ENCODE data around the gene THADA. TPM values are rescaled to one million over a fixed set of nuclear protein-coding genes. Genes with fewer than 3 reads are reported as not detected.
A peak's percentile ranks its signal among the peaks of the same experiment; 100 is the strongest.

THADA gene
- total and polyA plus RNA-seq, 5 donors from 2014 or later: 19.1 to 52.9 (median 20.2) TPM

- Histone ChIP-seq H3K4me1 (ENCODE audit: control insufficient read depth, insufficient read depth, low read length, poor library complexity, severe bottlenecking) (peaks cover 30% of the 10 kb centered on the region), H3K4me3 (ENCODE audit: low read depth, low read length) (no peak overlapping the region), H3K9me3 (ENCODE audit: control insufficient read depth in 2 of 2, low read length in 2 of 2) (no peaks in the 10 kb centered on the region), H3K27me3 (ENCODE audit: control insufficient read depth, insufficient read depth, low read length) (no peaks in the 10 kb centered on the region), H3K36me3 (ENCODE audit: control insufficient read depth, insufficient read depth, low read length) (peaks cover 6% of the 10 kb centered on the region), H3K27ac (ENCODE audit: insufficient read depth, low read length, poor library complexity, severe bottlenecking) (no peak overlapping the region)
- Mint-ChIP-seq H3K36me3 (peaks cover 44% of the 10 kb centered on the region), H3K4me1 (peaks cover 19 to 35% (median 23%) of the 10 kb centered on the region in 4 donors), H3K9me3 (peaks cover 0 to under 1% (median 0%) of the 10 kb centered on the region in 7 donors), H3K27ac (no peak overlapping the region), H3K4me3 (no peak overlapping the region), H3K27me3 (no peaks in the 10 kb centered on the region)
- DNase-seq (no peak), ATAC-seq (ENCODE audit: low read depth in 2 of 2) (no peak)
Observed at GRCh38 chr2:43429369-43429768, 166.5 kb downstream of the THADA start.

- H3K27me3 Mint-ChIP-seq: no peaks in the 10 kb centered on the region
- Histone ChIP-seq H3K36me3 (ENCODE audit: control insufficient read depth, insufficient read depth, low read length) (peaks cover 7% of the 10 kb centered on the region), H3K9me3 (ENCODE audit: control insufficient read depth in 2 of 2, low read length in 2 of 2) (no peaks in the 10 kb centered on the region), H3K4me3 (ENCODE audit: low read depth, low read length) (peak overlapping the region; percentile 49), H3K27ac (ENCODE audit: insufficient read depth, low read length, poor library complexity, severe bottlenecking) (peak overlapping the region; percentile 52), H3K27me3 (ENCODE audit: control insufficient read depth, insufficient read depth, low read length) (no peaks in the 10 kb centered on the region), H3K4me1 (ENCODE audit: control insufficient read depth, insufficient read depth, low read length, poor library complexity, severe bottlenecking) (peaks cover 32% of the 10 kb centered on the region)
- ATAC-seq (ENCODE audit: low read depth in 2 of 2): no peak
- peaks cover 14 to 39% (median 29%) of the 10 kb centered on the region in 4 donors for H3K4me1 Mint-ChIP-seq
- H3K27ac Mint-ChIP-seq: peak overlapping the region; percentile 56 to 92 (median 79)
- peaks cover 47% of the 10 kb centered on the region for H3K36me3 Mint-ChIP-seq
- DNase-seq: no peak
- H3K9me3 Mint-ChIP-seq: peaks cover 0 to 1% (median 0%) of the 10 kb centered on the region in 7 donors
- peak overlapping the region in 2 of 4 donors; percentile 30 to 31 for H3K4me3 Mint-ChIP-seq
Observed at GRCh38 chr2:43427032-43427424, 168.8 kb downstream of the THADA start.

- Histone ChIP-seq H3K36me3 (ENCODE audit: control insufficient read depth, insufficient read depth, low read length) (peaks cover 9% of the 10 kb centered on the region), H3K27ac (ENCODE audit: insufficient read depth, low read length, poor library complexity, severe bottlenecking) (peak overlapping the region; percentile 52), H3K9me3 (ENCODE audit: control insufficient read depth in 2 of 2, low read length in 2 of 2) (no peaks in the 10 kb centered on the region), H3K4me1 (ENCODE audit: control insufficient read depth, insufficient read depth, low read length, poor library complexity, severe bottlenecking) (peaks cover 32% of the 10 kb centered on the region), H3K4me3 (ENCODE audit: low read depth, low read length) (peak overlapping the region; percentile 49), H3K27me3 (ENCODE audit: control insufficient read depth, insufficient read depth, low read length) (no peaks in the 10 kb centered on the region)
- DNase-seq: peak; percentile 15 to 90 (median 52)
- no peaks in the 10 kb centered on the region for H3K27me3 Mint-ChIP-seq
- H3K4me1 Mint-ChIP-seq: peaks cover 14 to 39% (median 30%) of the 10 kb centered on the region in 4 donors
- peaks cover 47% of the 10 kb centered on the region for H3K36me3 Mint-ChIP-seq
- peak overlapping the region; percentile 56 to 92 (median 79) for H3K27ac Mint-ChIP-seq
- peak overlapping the region; percentile 9 to 56 (median 28) for H3K4me3 Mint-ChIP-seq
- peak; percentile 93 to 96 for ATAC-seq (ENCODE audit: low read depth in 2 of 2)
- H3K9me3 Mint-ChIP-seq: peaks cover 0 to 1% (median 0%) of the 10 kb centered on the region in 7 donors
Observed at GRCh38 chr2:43426305-43427031, 169.4 kb downstream of the THADA start.

- no peaks in the 10 kb centered on the region for H3K27me3 Mint-ChIP-seq
- peak overlapping the region; percentile 52 for H3K27ac ChIP-seq (ENCODE audit: insufficient read depth, low read length, poor library complexity, severe bottlenecking)
Observed at GRCh38 chr2:43425659-43426058, 170.2 kb downstream of the THADA start.

GRCh38 chr2:43424262-43425207, 171.3 kb downstream of the THADA start:
- no peak for DNase-seq
- H3K4me3 ChIP-seq (ENCODE audit: low read depth, low read length): no peak overlapping the region
- H3K27ac ChIP-seq (ENCODE audit: insufficient read depth, low read length, poor library complexity, severe bottlenecking): no peak overlapping the region
- H3K4me1 ChIP-seq (ENCODE audit: control insufficient read depth, insufficient read depth, low read length, poor library complexity, severe bottlenecking): peaks cover 32% of the 10 kb centered on the region
- Mint-ChIP-seq H3K27me3 (no peaks in the 10 kb centered on the region), H3K36me3 (peaks cover 50% of the 10 kb centered on the region), H3K4me1 (peaks cover 10 to 36% (median 30%) of the 10 kb centered on the region in 4 donors), H3K27ac (peak overlapping the region in 2 of 3 donors; percentile 42 to 87), H3K4me3 (peak overlapping the region in 2 of 4 donors; percentile 18 to 76), H3K9me3 (peaks cover 0 to 1% (median 0%) of the 10 kb centered on the region in 7 donors)
- H3K27me3 ChIP-seq (ENCODE audit: control insufficient read depth, insufficient read depth, low read length): no peaks in the 10 kb centered on the region
- peaks cover 3% of the 10 kb centered on the region for H3K36me3 ChIP-seq (ENCODE audit: control insufficient read depth, insufficient read depth, low read length)
- no peak for ATAC-seq (ENCODE audit: low read depth in 2 of 2)
- H3K9me3 ChIP-seq (ENCODE audit: control insufficient read depth in 2 of 2, low read length in 2 of 2): no peaks in the 10 kb centered on the region

More at GRCh38 chr2:43425659-43426058, 170.2 kb downstream of the THADA start:
- H3K4me3 Mint-ChIP-seq: no peak overlapping the region
- Histone ChIP-seq H3K36me3 (ENCODE audit: control insufficient read depth, insufficient read depth, low read length) (peaks cover 6% of the 10 kb centered on the region), H3K4me3 (ENCODE audit: low read depth, low read length) (peak overlapping the region; percentile 49), H3K4me1 (ENCODE audit: control insufficient read depth, insufficient read depth, low read length, poor library complexity, severe bottlenecking) (peaks cover 32% of the 10 kb centered on the region), H3K9me3 (ENCODE audit: control insufficient read depth in 2 of 2, low read length in 2 of 2) (no peaks in the 10 kb centered on the region), H3K27me3 (ENCODE audit: control insufficient read depth, insufficient read depth, low read length) (no peaks in the 10 kb centered on the region)
- H3K27ac Mint-ChIP-seq: no peak overlapping the region
- peaks cover 10 to 36% (median 30%) of the 10 kb centered on the region in 4 donors for H3K4me1 Mint-ChIP-seq
- peaks cover 0 to 1% (median 0%) of the 10 kb centered on the region in 7 donors for H3K9me3 Mint-ChIP-seq
- peak in 1 of 3 donors; percentile 20 for DNase-seq
- no peak for ATAC-seq (ENCODE audit: low read depth in 2 of 2)
- H3K36me3 Mint-ChIP-seq: peaks cover 45% of the 10 kb centered on the region

- Mint-ChIP-seq H3K9me3 (peaks cover 0 to 1% (median 0%) of the 10 kb centered on the region in 7 donors), H3K36me3 (peaks cover 54% of the 10 kb centered on the region), H3K27ac (no peak overlapping the region), H3K4me3 (no peak overlapping the region), H3K27me3 (no peaks in the 10 kb centered on the region), H3K4me1 (peaks cover 10 to 36% (median 30%) of the 10 kb centered on the region in 4 donors)
- Histone ChIP-seq H3K36me3 (ENCODE audit: control insufficient read depth, insufficient read depth, low read length) (peaks cover 3% of the 10 kb centered on the region), H3K27me3 (ENCODE audit: control insufficient read depth, insufficient read depth, low read length) (no peaks in the 10 kb centered on the region), H3K4me1 (ENCODE audit: control insufficient read depth, insufficient read depth, low read length, poor library complexity, severe bottlenecking) (peaks cover 32% of the 10 kb centered on the region), H3K27ac (ENCODE audit: insufficient read depth, low read length, poor library complexity, severe bottlenecking) (no peak overlapping the region), H3K4me3 (ENCODE audit: low read depth, low read length) (no peak overlapping the region), H3K9me3 (ENCODE audit: control insufficient read depth in 2 of 2, low read length in 2 of 2) (no peaks in the 10 kb centered on the region)
- DNase-seq: no peak
- no peak for ATAC-seq (ENCODE audit: low read depth in 2 of 2)
Observed at GRCh38 chr2:43423941-43424261, 171.9 kb downstream of the THADA start.

- no peak for ATAC-seq (ENCODE audit: low read depth in 2 of 2)
- no peaks in the 10 kb centered on the region for H3K9me3 ChIP-seq (ENCODE audit: control insufficient read depth in 2 of 2, low read length in 2 of 2)
- H3K4me1 ChIP-seq (ENCODE audit: control insufficient read depth, insufficient read depth, low read length, poor library complexity, severe bottlenecking): peaks cover 20% of the 10 kb centered on the region
- H3K27me3 ChIP-seq (ENCODE audit: control insufficient read depth, insufficient read depth, low read length): no peaks in the 10 kb centered on the region
- no peak overlapping the region for H3K4me3 Mint-ChIP-seq
- no peak for DNase-seq
- peaks cover 5% of the 10 kb centered on the region for H3K36me3 ChIP-seq (ENCODE audit: control insufficient read depth, insufficient read depth, low read length)
- H3K27me3 Mint-ChIP-seq: no peaks in the 10 kb centered on the region
- no peak overlapping the region for H3K27ac ChIP-seq (ENCODE audit: insufficient read depth, low read length, poor library complexity, severe bottlenecking)
- H3K4me3 ChIP-seq (ENCODE audit: low read depth, low read length): no peak overlapping the region
- H3K36me3 Mint-ChIP-seq: peaks cover 46% of the 10 kb centered on the region
- H3K9me3 Mint-ChIP-seq: peaks cover 0 to 1% (median 0%) of the 10 kb centered on the region in 7 donors
- peak overlapping the region in 1 of 3 donors; percentile 30 for H3K27ac Mint-ChIP-seq
- H3K4me1 Mint-ChIP-seq: peaks cover under 1 to 21% (median 17%) of the 10 kb centered on the region in 4 donors
Observed at GRCh38 chr2:43421194-43421593, 174.6 kb downstream of the THADA start.
